Kidney epithelial cell (primary cell): ENCODE results near the gene NEB. TPM values are rescaled to one million over a fixed set of nuclear protein-coding genes. Genes with fewer than 3 reads are reported as not detected.

Source experiments
- DNase-seq: peaks from one replicate; pipeline ENCODE4 v3.0.0-alpha.2; 2010; ENCODE audit warnings: low read depth
- H3K27me3 ChIP-seq: 2 replicates; pipeline ENCODE4 v1.6.0; 2011; ENCODE audit warnings: low read length; ENCODE audit not compliant: control insufficient read depth, insufficient read depth
- H3K36me3 ChIP-seq: 2 replicates; pipeline ENCODE4 v1.5.1; 2011; ENCODE audit warnings: low read length; ENCODE audit not compliant: control insufficient read depth, insufficient read depth
- H3K4me3 ChIP-seq: 2 replicates; pipeline ENCODE4 v1.5.1; 2011; ENCODE audit warnings: low read depth, mild to moderate bottlenecking, control low read depth, low read length
- total RNA-seq: library from RNA; depleted of rRNA; stranded (reverse); fragments of >200 nt; gene quantifications from 2 replicates; pipeline ENCODE4 v1.2.3, GENCODE V29; 2015
- TF ChIP-seq, protein P1 (sequence below): IDR thresholded peaks from 2 replicates; pipeline ENCODE4 v1.5.1; 2011; ENCODE audit warnings: mild to moderate bottlenecking, moderate library complexity, low read length, control low read depth, inconsistent platforms; ENCODE audit not compliant: insufficient read depth, poor library complexity, severe bottlenecking

Gene NEB
- total RNA-seq, 1 donor from 2014 or later = 0.38 TPM

DNA sequence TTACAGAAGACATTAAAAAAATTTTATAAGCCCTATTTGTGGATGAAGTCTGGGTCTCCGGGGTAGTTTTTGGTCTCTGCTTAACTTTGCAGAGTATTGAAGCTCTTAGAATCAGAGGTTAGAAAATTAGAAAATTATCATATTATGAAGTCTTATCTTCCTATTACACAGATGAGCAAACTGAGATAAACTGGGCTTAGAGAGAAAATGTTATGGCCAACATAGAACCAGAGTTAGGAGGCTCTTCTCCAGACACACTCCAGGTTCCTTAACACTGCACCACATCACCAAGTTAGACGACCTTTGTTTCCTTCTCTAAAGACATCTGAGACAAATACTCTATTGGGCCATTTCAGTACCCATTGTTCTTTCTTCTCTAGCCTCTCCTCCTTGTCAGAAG lies 36.7 kb upstream of the NEB start:
- no peak overlapping the region for H3K4me3 ChIP-seq
- TF ChIP-seq, protein P1, sequence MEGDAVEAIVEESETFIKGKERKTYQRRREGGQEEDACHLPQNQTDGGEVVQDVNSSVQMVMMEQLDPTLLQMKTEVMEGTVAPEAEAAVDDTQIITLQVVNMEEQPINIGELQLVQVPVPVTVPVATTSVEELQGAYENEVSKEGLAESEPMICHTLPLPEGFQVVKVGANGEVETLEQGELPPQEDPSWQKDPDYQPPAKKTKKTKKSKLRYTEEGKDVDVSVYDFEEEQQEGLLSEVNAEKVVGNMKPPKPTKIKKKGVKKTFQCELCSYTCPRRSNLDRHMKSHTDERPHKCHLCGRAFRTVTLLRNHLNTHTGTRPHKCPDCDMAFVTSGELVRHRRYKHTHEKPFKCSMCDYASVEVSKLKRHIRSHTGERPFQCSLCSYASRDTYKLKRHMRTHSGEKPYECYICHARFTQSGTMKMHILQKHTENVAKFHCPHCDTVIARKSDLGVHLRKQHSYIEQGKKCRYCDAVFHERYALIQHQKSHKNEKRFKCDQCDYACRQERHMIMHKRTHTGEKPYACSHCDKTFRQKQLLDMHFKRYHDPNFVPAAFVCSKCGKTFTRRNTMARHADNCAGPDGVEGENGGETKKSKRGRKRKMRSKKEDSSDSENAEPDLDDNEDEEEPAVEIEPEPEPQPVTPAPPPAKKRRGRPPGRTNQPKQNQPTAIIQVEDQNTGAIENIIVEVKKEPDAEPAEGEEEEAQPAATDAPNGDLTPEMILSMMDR = no peak
- H3K27me3 ChIP-seq = no peaks in the 10 kb centered on the region
- H3K36me3 ChIP-seq = no peaks in the 10 kb centered on the region
- no peak for DNase-seq

DNA sequence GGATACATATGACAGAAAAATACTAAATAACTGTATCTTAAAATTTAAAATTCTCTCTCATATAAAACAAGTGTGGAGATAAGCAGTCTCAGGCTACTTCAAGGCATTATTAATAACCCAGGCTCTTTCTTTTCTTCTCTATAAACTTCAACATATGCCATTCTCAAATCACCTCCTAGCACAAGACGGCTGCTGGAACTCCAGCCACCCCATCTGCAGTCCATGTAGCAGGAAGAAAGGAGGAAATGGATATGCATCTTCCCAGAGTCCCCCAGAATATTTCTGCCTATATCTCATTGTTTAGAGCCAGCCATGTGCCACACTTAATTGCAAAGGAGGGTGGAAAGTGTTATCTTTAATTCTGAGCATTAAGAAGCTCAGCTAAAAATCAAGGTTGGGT lies 35.3 kb upstream of the NEB start:
- TF ChIP-seq, protein P1 = no peak

GRCh38 chr2:151767536-151767935 lies 33.3 kb upstream of the NEB start:
- Histone ChIP-seq H3K36me3 (no peaks in the 10 kb centered on the region), H3K4me3 (no peak overlapping the region), H3K27me3 (no peaks in the 10 kb centered on the region)
- TF ChIP-seq, protein P1 = no peak
- DNase-seq = no peak

More for the DNA sequence above, 35.3 kb upstream of the NEB start:
- no peak for DNase-seq
- no peak overlapping the region for H3K4me3 ChIP-seq
- no peaks in the 10 kb centered on the region for H3K27me3 ChIP-seq
- H3K36me3 ChIP-seq = no peaks in the 10 kb centered on the region

DNA sequence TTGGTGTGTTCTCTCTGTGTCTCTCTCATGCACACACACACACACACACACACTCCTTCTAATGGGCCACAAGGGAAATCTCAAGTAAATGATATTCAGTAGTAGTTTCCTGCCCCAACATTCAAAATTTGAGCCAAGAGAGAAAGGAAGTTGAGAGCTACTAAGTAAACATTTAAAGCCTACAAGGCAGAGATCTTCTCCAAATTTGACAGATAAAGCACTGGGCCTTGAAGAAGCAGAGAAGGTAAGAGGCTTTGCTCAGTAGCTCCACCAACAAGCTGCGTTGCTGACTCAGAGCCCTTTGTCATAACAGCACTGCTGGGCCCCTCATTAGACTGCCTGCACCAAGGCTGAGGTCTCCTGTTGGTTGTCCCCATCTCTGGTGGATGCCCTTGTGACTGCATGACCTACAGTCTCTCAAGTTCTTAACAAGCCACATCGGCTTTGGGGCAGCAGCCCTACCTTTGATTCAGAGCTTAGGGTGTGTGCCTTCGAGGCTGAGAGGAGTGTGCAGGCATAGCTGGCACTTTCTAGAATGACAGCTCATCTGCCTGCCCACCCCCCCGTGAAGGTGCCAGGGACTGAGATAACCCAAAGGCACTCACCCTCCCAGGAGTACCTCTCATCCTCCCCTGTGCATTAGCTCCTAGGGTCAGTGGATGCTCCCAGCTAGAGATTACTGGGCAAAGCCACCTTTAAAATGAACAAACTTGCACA lies 32.3 kb upstream of the NEB start:
- DNase-seq = no peak
- H3K27me3 ChIP-seq = no peaks in the 10 kb centered on the region
- no peak overlapping the region for H3K4me3 ChIP-seq
- H3K36me3 ChIP-seq = no peaks in the 10 kb centered on the region
- TF ChIP-seq, protein P1 = no peak

DNA sequence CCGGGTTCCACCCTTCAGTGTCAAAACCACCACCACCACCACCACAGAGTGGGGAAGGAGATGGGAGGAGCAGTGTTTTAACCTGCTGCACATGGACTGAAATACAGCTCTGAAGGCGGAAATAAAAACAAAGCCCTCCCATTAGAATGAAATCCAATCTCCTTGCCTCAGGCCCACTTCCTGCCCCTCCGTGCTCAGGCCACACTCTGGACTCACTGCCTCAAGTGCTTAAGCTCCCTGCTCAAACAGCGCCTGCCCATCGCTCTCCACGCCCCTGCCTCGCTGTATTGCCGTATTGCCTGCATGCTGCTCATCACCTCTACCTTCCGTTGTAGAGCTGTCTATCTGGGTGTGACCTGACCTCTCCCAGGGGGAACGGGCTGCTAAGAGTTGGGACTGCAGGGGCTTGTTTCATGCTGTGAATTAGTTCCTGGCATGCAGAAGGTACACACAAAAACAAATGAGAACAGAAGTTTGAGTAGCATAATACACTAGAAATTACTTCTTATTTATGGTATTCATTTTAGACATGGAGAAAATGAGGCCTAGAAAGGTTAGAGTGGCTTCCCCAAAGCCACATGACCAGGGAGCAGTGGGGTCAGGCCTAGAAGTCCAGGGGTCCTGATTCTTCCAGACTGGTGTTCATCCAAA lies 31.6 kb upstream of the NEB start:
- TF ChIP-seq, protein P1 = no peak
- Histone ChIP-seq H3K4me3 (no peak overlapping the region), H3K36me3 (no peaks in the 10 kb centered on the region), H3K27me3 (no peaks in the 10 kb centered on the region)
- DNase-seq = no peak
